Neuronal stem cell (in vitro differentiated cells): ENCODE data around the gene DNAH9.
A peak's percentile ranks its signal among the peaks of the same experiment; 100 is the strongest.

ENCODE experiments used
- DNase-seq: peaks from one replicate; pipeline ENCODE4 v3.0.0-alpha.2; 2013; ENCODE audit warnings: low spot score
- H2AFZ ChIP-seq: one replicate; pipeline ENCODE4 v1.6.1; 2013; ENCODE audit warnings: mild to moderate bottlenecking, low read length, inconsistent platforms
- H2AK5ac ChIP-seq: 2 replicates; pipeline ENCODE4 v1.6.1; 2013; ENCODE audit warnings: low read depth, mild to moderate bottlenecking, inconsistent platforms, low read length, moderate library complexity, mixed read lengths
- H2BK120ac ChIP-seq: 2 replicates; pipeline ENCODE4 v1.6.1; 2013; ENCODE audit warnings: low read depth, mild to moderate bottlenecking, inconsistent platforms, low read length, moderate library complexity, mixed read lengths
- H2BK12ac ChIP-seq: one replicate; pipeline ENCODE4 v1.6.1; 2013; ENCODE audit warnings: low read length, inconsistent platforms
- H2BK15ac ChIP-seq: 2 replicates; pipeline ENCODE4 v1.6.1; 2013; ENCODE audit warnings: mild to moderate bottlenecking, low read length, inconsistent platforms, mixed read lengths
- H2BK5ac ChIP-seq: one replicate; pipeline ENCODE4 v1.6.1; 2013; ENCODE audit warnings: inconsistent platforms, mild to moderate bottlenecking, low read length, moderate library complexity
- H3K14ac ChIP-seq: one replicate; pipeline ENCODE4 v1.6.1; 2013; ENCODE audit warnings: low read length, inconsistent platforms
- H3K18ac ChIP-seq: 2 replicates; pipeline ENCODE4 v1.6.1; 2013; ENCODE audit warnings: low read length, inconsistent platforms
- H3K23ac ChIP-seq: 2 replicates; pipeline ENCODE4 v1.6.1; 2013; ENCODE audit warnings: low read depth, mild to moderate bottlenecking, mixed read lengths, low read length, inconsistent platforms; ENCODE audit not compliant: poor library complexity
- H3K27ac ChIP-seq: replicated peaks from 3 replicates; pipeline ENCODE4 v1.5.1; 2013; ENCODE audit warnings: low read length, inconsistent platforms
- H3K27me3 ChIP-seq, 3 experiments: 2 replicates each; pipeline ENCODE4 v1.6.1; 2013; ENCODE audit warnings: low read length in 3 of 3, mild to moderate bottlenecking in 2 of 3, inconsistent platforms in 1 of 3, low read depth in 1 of 3, mixed read lengths in 1 of 3, moderate library complexity in 1 of 3; ENCODE audit not compliant: control insufficient read depth in 3 of 3, insufficient read depth in 3 of 3
- H3K36me3 ChIP-seq, 2 donors: replicated peaks in 1 of 2; 2 replicates each; pipeline ENCODE4 v1.6.1; 2013; ENCODE audit warnings: low read length in 2 of 2; ENCODE audit not compliant: control insufficient read depth in 2 of 2, insufficient read depth in 2 of 2
- H3K4ac ChIP-seq: 2 replicates; pipeline ENCODE4 v1.6.1; 2013; ENCODE audit warnings: inconsistent platforms, mild to moderate bottlenecking, low read length, moderate library complexity
- H3K4me1 ChIP-seq, 2 donors: 1 replicate in 1 of 2; 2 replicates in 1 of 2; pipeline ENCODE4 v1.6.1; 2013; ENCODE audit warnings: low read length in 2 of 2, low read depth in 1 of 2; ENCODE audit not compliant: control insufficient read depth in 2 of 2, insufficient read depth in 1 of 2
- H3K4me2 ChIP-seq: one replicate; pipeline ENCODE4 v1.6.1; 2013; ENCODE audit warnings: mild to moderate bottlenecking, low read length, inconsistent platforms; ENCODE audit not compliant: insufficient read depth, poor library complexity, severe bottlenecking
- H3K4me3 ChIP-seq, 2 donors: 2 replicates each; pipeline ENCODE4 v1.5.1; 2013; ENCODE audit warnings: low read length in 2 of 2, mild to moderate bottlenecking in 2 of 2, inconsistent platforms in 1 of 2, moderate library complexity in 1 of 2
- H3K79me1 ChIP-seq: one replicate; pipeline ENCODE4 v1.6.1; 2013; ENCODE audit warnings: low read depth, mild to moderate bottlenecking, inconsistent platforms, low read length, moderate library complexity
- H3K9ac ChIP-seq: one replicate; pipeline ENCODE4 v1.6.1; 2013; ENCODE audit warnings: mild to moderate bottlenecking, low read depth, low read length, inconsistent platforms; ENCODE audit not compliant: poor library complexity
- H3K9me3 ChIP-seq, 2 donors: replicated peaks in 1 of 2; 2 replicates each; pipeline versions ENCODE3 to v1.6.1; 2013; ENCODE audit warnings: low read length in 2 of 2, mild to moderate bottlenecking in 2 of 2, inconsistent platforms in 1 of 2, low read depth in 1 of 2, mixed read lengths in 1 of 2, moderate library complexity in 1 of 2; ENCODE audit not compliant: control insufficient read depth in 2 of 2, insufficient read depth in 1 of 2
- H4K8ac ChIP-seq: one replicate; pipeline ENCODE4 v1.6.1; 2013; ENCODE audit warnings: low read depth, mild to moderate bottlenecking, inconsistent platforms, low read length, moderate library complexity
- H4K91ac ChIP-seq: one replicate; pipeline ENCODE4 v1.6.1; 2013; ENCODE audit warnings: low read length, low read depth, mild to moderate bottlenecking, inconsistent platforms; ENCODE audit not compliant: poor library complexity
- WGBS, 2 donors: extraction: QIAGEN DNeasy Blood & Tissue Kit; methylation state at CpG; one replicate each; pipeline ENCODE4 v1.1.7; 2013; ENCODE audit warnings: missing lambda C conversion rate in 2 of 2, mixed read lengths in 1 of 2; ENCODE audit not compliant: insufficient read length in 2 of 2, insufficient replicate concordance in 1 of 2; ENCODE audit errors: extremely low coverage in 2 of 2; 5-methylcytosine and 5-hydroxymethylcytosine counted together

Gene DNAH9

GRCh38 chr17:11601661-11602060, 3.4 kb downstream of the DNAH9 start:
- H2BK5ac ChIP-seq, result no peak overlapping the region
- peaks cover 2 to 3% of the 10 kb centered on the region in 2 donors for H3K4me1 ChIP-seq
- no peak for DNase-seq
- no peak overlapping the region for H3K4ac ChIP-seq
- H3K27ac ChIP-seq, result no peak overlapping the region
- no peak overlapping the region for H3K9ac ChIP-seq
- H4K8ac ChIP-seq, result no peak overlapping the region
- H3K9me3 ChIP-seq, result no peaks in the 10 kb centered on the region
- no peak overlapping the region for H2BK15ac ChIP-seq
- peaks cover 0 to 4% (median 0%) of the 10 kb centered on the region in 3 experiments for H3K27me3 ChIP-seq
- no peak overlapping the region for H4K91ac ChIP-seq
- H3K14ac ChIP-seq, result no peak overlapping the region
- no peak overlapping the region for H2AFZ ChIP-seq
- H3K79me1 ChIP-seq, result no peaks in the 10 kb centered on the region
- no peaks in the 10 kb centered on the region for H3K36me3 ChIP-seq
- H3K4me3 ChIP-seq, result no peak overlapping the region
- H2BK120ac ChIP-seq, result no peak overlapping the region
- H2AK5ac ChIP-seq, result no peak overlapping the region
- H3K18ac ChIP-seq, result no peak overlapping the region
- H3K4me2 ChIP-seq, result no peak overlapping the region
- no peak overlapping the region for H2BK12ac ChIP-seq
- peak overlapping the region; percentile 83 for H3K23ac ChIP-seq
- WGBS, 2 donors, result no CpG with 5 or more reads among the region's 5 CpGs

GRCh38 chr17:11608396-11608795, 10.1 kb downstream of the DNAH9 start:
- H2BK5ac ChIP-seq, result no peak overlapping the region
- H2BK12ac ChIP-seq, result no peak overlapping the region
- DNase-seq, result no peak
- no peaks in the 10 kb centered on the region for H3K36me3 ChIP-seq
- H3K4me2 ChIP-seq, result no peak overlapping the region
- H3K18ac ChIP-seq, result no peak overlapping the region
- H3K27ac ChIP-seq, result no peak overlapping the region
- no peak overlapping the region for H3K9ac ChIP-seq
- H3K4me1 ChIP-seq, result peaks cover 0 to 8% of the 10 kb centered on the region in 2 donors
- H3K79me1 ChIP-seq, result no peaks in the 10 kb centered on the region
- H2AFZ ChIP-seq, result peak overlapping the region; percentile 18
- H3K9me3 ChIP-seq, result no peaks in the 10 kb centered on the region
- H4K91ac ChIP-seq, result no peak overlapping the region
- no peak overlapping the region for H3K4me3 ChIP-seq
- H2BK120ac ChIP-seq, result no peak overlapping the region
- H2BK15ac ChIP-seq, result no peak overlapping the region
- H3K27me3 ChIP-seq, result peaks cover 0 to 3% (median 0%) of the 10 kb centered on the region in 3 experiments
- no peak overlapping the region for H3K14ac ChIP-seq
- H2AK5ac ChIP-seq, result no peak overlapping the region
- WGBS, 2 donors, result no CpG with 5 or more reads among the region's 6 CpGs
- H3K4ac ChIP-seq, result no peak overlapping the region
- H4K8ac ChIP-seq, result no peak overlapping the region
- H3K23ac ChIP-seq, result no peak overlapping the region

- Histone ChIP-seq H3K27ac (no peak overlapping the region), H3K4me2 (no peak overlapping the region), H2AFZ (no peak overlapping the region), H3K27me3 (peaks cover 0 to 3% (median 0%) of the 10 kb centered on the region in 3 experiments), H3K36me3 (no peaks in the 10 kb centered on the region), H3K9me3 (no peaks in the 10 kb centered on the region), H2BK120ac (no peak overlapping the region), H2BK15ac (no peak overlapping the region), H3K4ac (no peak overlapping the region), H3K23ac (no peak overlapping the region), H4K91ac (no peak overlapping the region), H3K4me1 (peaks cover 0 to 8% of the 10 kb centered on the region in 2 donors), H4K8ac (no peak overlapping the region), H2BK12ac (no peak overlapping the region), H3K4me3 (no peak overlapping the region), H3K79me1 (no peaks in the 10 kb centered on the region), H3K9ac (no peak overlapping the region), H2BK5ac (no peak overlapping the region), H3K14ac (no peak overlapping the region), H2AK5ac (no peak overlapping the region), H3K18ac (no peak overlapping the region)
- no peak for DNase-seq
- WGBS, 2 donors, result no CpG with 5 or more reads among the region's 6 CpGs
Measured at GRCh38 chr17:11610999-11611566, 12.8 kb downstream of the DNAH9 start.

- H2BK5ac ChIP-seq, result no peak overlapping the region
- H3K79me1 ChIP-seq, result no peaks in the 10 kb centered on the region
- H3K27me3 ChIP-seq, result peaks cover 0 to 3% (median 0%) of the 10 kb centered on the region in 3 experiments
- no peak overlapping the region for H3K23ac ChIP-seq
- H3K4me3 ChIP-seq, result no peak overlapping the region
- no peaks in the 10 kb centered on the region for H3K9me3 ChIP-seq
- H4K91ac ChIP-seq, result no peak overlapping the region
- no peak overlapping the region for H3K27ac ChIP-seq
- no CpG with 5 or more reads among the region's 2 CpGs for WGBS, 2 donors
- no peak overlapping the region for H3K4ac ChIP-seq
- peaks cover 0 to 8% of the 10 kb centered on the region in 2 donors for H3K4me1 ChIP-seq
- DNase-seq, result no peak
- no peak overlapping the region for H3K4me2 ChIP-seq
- no peak overlapping the region for H2AFZ ChIP-seq
- no peaks in the 10 kb centered on the region for H3K36me3 ChIP-seq
- no peak overlapping the region for H4K8ac ChIP-seq
- H3K18ac ChIP-seq, result no peak overlapping the region
- H2BK12ac ChIP-seq, result no peak overlapping the region
- no peak overlapping the region for H2BK120ac ChIP-seq
- H2AK5ac ChIP-seq, result no peak overlapping the region
- H2BK15ac ChIP-seq, result no peak overlapping the region
- no peak overlapping the region for H3K9ac ChIP-seq
- H3K14ac ChIP-seq, result no peak overlapping the region
Measured at GRCh38 chr17:11612956-11613355, 14.7 kb downstream of the DNAH9 start.
